ENCODE measurements around the gene PODXL.

GRCh38 chr7:131605280-131605878 lies 49.0 kb upstream of the PODXL start:
- no peak for TF ChIP-seq POLR2AphosphoS5 (IDR thresholded peaks at IDR 0.05; ENCODE audit: low read depth, low read length)
- TF ChIP-seq CTCF (IDR thresholded peaks at IDR 0.05) = no peak
- TF ChIP-seq REST (IDR thresholded peaks at IDR 0.05; ENCODE audit: insufficient read depth in 1 of 2, low read depth in 2 of 2, low read length in 1 of 2) = no peak
